A673 (cell line): ENCODE results near the gene TOR1A. TPM values are rescaled to one million over a fixed set of nuclear protein-coding genes. Genes with fewer than 3 reads are reported as not detected.

ENCODE experiments used
- BruUV-seq: library from RNA; stranded (reverse); fragments of 400-500 nt; replicated peaks from 2 replicates; lab custom pipeline; 2021; lab: Mats Ljungman, UMichigan
- CTCF ChIA-PET: fragments of 300-600 bp; sonication (Branson Sonifier 250); formaldehyde crosslinking; loops from one replicate; lab custom pipeline; 2022; ENCODE audit warnings: antibody characterized with exemption; lab: Charles Lee
- POLR2A ChIA-PET: fragments of 300-600 bp; sonication (Branson Sonifier 250); formaldehyde crosslinking; loops from one replicate; lab custom pipeline; 2022; ENCODE audit warnings: antibody characterized with exemption; ENCODE audit not compliant: low non-redundant PET; lab: Charles Lee
- DNase-seq: peaks from one replicate; pipeline ENCODE4 v3.0.0-alpha.2; 2015; ENCODE audit warnings: low spot score
- H3K27ac ChIP-seq: fragments of 200-600 bp; sonication (generic); 2 replicates; pipeline ENCODE4 v1.5.1; 2016; ENCODE audit warnings: mixed run types, low read depth, mild to moderate bottlenecking, mixed read lengths, antibody characterized with exemption, low read length; ENCODE audit not compliant: poor library complexity, severe bottlenecking
- H3K27me3 ChIP-seq: fragments of 200-600 bp; sonication (generic); replicated peaks from 2 replicates; pipeline ENCODE4 v1.6.1; 2017; ENCODE audit warnings: mixed run types, low read depth, mild to moderate bottlenecking, mixed read lengths, antibody characterized with exemption, low read length; ENCODE audit not compliant: insufficient read depth, poor library complexity
- H3K36me3 ChIP-seq: fragments of 200-600 bp; sonication (generic); 2 replicates; pipeline ENCODE4 v1.6.1; 2016; ENCODE audit warnings: mixed run types, mild to moderate bottlenecking, mixed read lengths, antibody characterized with exemption, low read length; ENCODE audit not compliant: insufficient read depth, poor library complexity, severe bottlenecking
- H3K4me1 ChIP-seq: fragments of 200-600 bp; sonication (generic); 2 replicates; pipeline ENCODE4 v1.6.1; 2017; ENCODE audit warnings: mixed run types, mild to moderate bottlenecking, mixed read lengths, antibody characterized with exemption, low read length; ENCODE audit not compliant: insufficient read depth, poor library complexity, severe bottlenecking
- H3K4me3 ChIP-seq: fragments of 200-600 bp; sonication (generic); 2 replicates; pipeline ENCODE4 v1.5.1; 2016; ENCODE audit warnings: low read depth, mixed run types, mild to moderate bottlenecking, mixed read lengths, low read length; ENCODE audit not compliant: poor library complexity, severe bottlenecking
- H3K9me3 ChIP-seq: fragments of 200-600 bp; sonication (generic); 2 replicates; pipeline ENCODE4 v1.6.1; 2016; ENCODE audit warnings: mixed run types, low read depth, mild to moderate bottlenecking, mixed read lengths, antibody characterized with exemption, low read length; ENCODE audit not compliant: poor library complexity, severe bottlenecking
- CTCF ChIP-seq: fragments of 300-800, 200-600 bp; sonication (generic); conservative IDR thresholded peaks from 2 replicates; pipeline ENCODE4 v1.5.1; 2017; ENCODE audit warnings: low read depth, mild to moderate bottlenecking, antibody characterized with exemption, low read length, moderate library complexity, mixed read lengths
- EZH2 ChIP-seq: fragments of 200-600 bp; sonication (generic); IDR thresholded peaks from 2 replicates; pipeline ENCODE4 v1.6.1; 2017; ENCODE audit warnings: borderline replicate concordance, low read depth, mild to moderate bottlenecking, mixed read lengths, antibody characterized with exemption, low read length; ENCODE audit not compliant: poor library complexity, severe bottlenecking
- intact Hi-C: fragments of 100-400 bp; cut with micrococcal nuclease; formaldehyde crosslinking; loops from one replicate; pipeline ENCODE4 v1.10.0; 2022; ENCODE audit not compliant: unreplicated experiment
- total RNA-seq: library from RNA; stranded (reverse); gene quantifications from 2 replicates; pipeline ENCODE4 v1.2.3, GENCODE V29; 2021

TOR1A gene
- total RNA-seq, 1 experiment from 2014 or later, result 46.3 TPM

- BruUV-seq, result no TSS peak
- no peak for TF ChIP-seq CTCF
- no peak for TF ChIP-seq EZH2
- intact Hi-C loops, result no loop called here
- no peak overlapping the region for H3K4me3 ChIP-seq
- CTCF ChIA-PET, result no interaction called here
- no peaks in the 10 kb centered on the region for H3K9me3 ChIP-seq
- POLR2A ChIA-PET, result no interaction called here
- no peaks in the 10 kb centered on the region for H3K4me1 ChIP-seq
- H3K27ac ChIP-seq, result no peak overlapping the region
- no peak for DNase-seq
- H3K27me3 ChIP-seq, result no peaks in the 10 kb centered on the region
- peaks cover 30% of the 10 kb centered on the region for H3K36me3 ChIP-seq
These were observed 4.1 kb upstream of the TOR1A start for GRCh38 chr9:129828051-129828450.

GRCh38 chr9:129826759-129827158, 2.8 kb upstream of the TOR1A start:
- no peak overlapping the region for H3K4me3 ChIP-seq
- no peaks in the 10 kb centered on the region for H3K9me3 ChIP-seq
- no peak overlapping the region for H3K27ac ChIP-seq
- ChIA-PET POLR2A (interaction anchor here (0.6 kb wide), 1 partner anchor 1603 kb away, joined by 6 read pairs; no protein-coding TSS in a partner anchor), CTCF (no interaction called here)
- peaks cover 33% of the 10 kb centered on the region for H3K36me3 ChIP-seq
- TF ChIP-seq EZH2, result no peak
- TF ChIP-seq CTCF, result no peak
- H3K27me3 ChIP-seq, result no peaks in the 10 kb centered on the region
- no peak for DNase-seq
- no TSS peak for BruUV-seq
- no peaks in the 10 kb centered on the region for H3K4me1 ChIP-seq
- intact Hi-C loops, result no loop called here

- ChIA-PET CTCF (no interaction called here), POLR2A (no interaction called here)
- DNase-seq, result no peak
- peaks cover 32% of the 10 kb centered on the region for H3K36me3 ChIP-seq
- H3K27me3 ChIP-seq, result no peaks in the 10 kb centered on the region
- no peaks in the 10 kb centered on the region for H3K4me1 ChIP-seq
- H3K4me3 ChIP-seq, result no peak overlapping the region
- intact Hi-C loops, result no loop called here
- no TSS peak for BruUV-seq
- H3K27ac ChIP-seq, result no peak overlapping the region
- TF ChIP-seq EZH2 (no peak), CTCF (no peak)
- H3K9me3 ChIP-seq, result no peaks in the 10 kb centered on the region
These were observed 2.4 kb upstream of the TOR1A start for GRCh38 chr9:129826344-129826743.
